HEK293 (cell line): Measurements from ENCODE around the gene TLR4.

Source experiments
- CTCF ChIA-PET: fragments of 350-600 bp; formaldehyde crosslinking; extraction: SDS; loops from one replicate; lab custom pipeline; 2021; ENCODE audit warnings: antibody characterized with exemption; lab: Yijun Ruan, JAX
- POLR2A ChIA-PET: fragments of 300-600 bp; formaldehyde crosslinking; extraction: SDS; loops from one replicate; lab custom pipeline; 2020; ENCODE audit warnings: antibody characterized with exemption, inconsistent platforms; lab: Yijun Ruan, JAX
- H3K27ac ChIP-seq: fragments of 200-500 bp; sonication (Bioruptor generic); 2 replicates; pipeline ENCODE4 v1.5.1; 2014; ENCODE audit warnings: low read depth, low read length, control low read depth, inconsistent platforms; ENCODE audit errors: extremely low read depth
- H3K36me3 ChIP-seq, 2 experiments: fragments of 200-500 bp in 1 of 2; sonication (Bioruptor generic) in 1 of 2; 1 replicate in 1 of 2; 2 replicates in 1 of 2; pipeline ENCODE4 v1.5.1; 2014 to 2017; ENCODE audit warnings: inconsistent platforms in 2 of 2, low read length in 2 of 2; ENCODE audit not compliant: control insufficient read depth in 2 of 2, insufficient read depth in 1 of 2
- H3K4me1 ChIP-seq: fragments of 200-500 bp; sonication (Bioruptor generic); 2 replicates; pipeline ENCODE4 v1.5.1; 2014; ENCODE audit warnings: mild to moderate bottlenecking, low read length, inconsistent platforms; ENCODE audit not compliant: control insufficient read depth, insufficient read depth
- H3K4me3 ChIP-seq: 2 replicates; pipeline ENCODE4 v1.5.1; 2011; ENCODE audit warnings: low read depth, mild to moderate bottlenecking, control low read depth, low read length, moderate library complexity
- H3K9me3 ChIP-seq: fragments of 200-500 bp; sonication (Bioruptor generic); 2 replicates; pipeline ENCODE4 v1.5.1; 2014; ENCODE audit warnings: low read depth, low read length, inconsistent platforms; ENCODE audit not compliant: control insufficient read depth, insufficient read depth
- BCL11A ChIP-seq: fragments of 450-650 bp; formaldehyde crosslinking; IDR thresholded peaks from 2 replicates; pipeline ENCODE4 v1.5.1; 2016; ENCODE audit warnings: low read depth, missing biosample characterization, missing genetic modification characterization
- FEZF1 ChIP-seq: fragments of 450-650 bp; formaldehyde crosslinking; IDR thresholded peaks from 2 replicates; pipeline ENCODE4 v1.5.1; 2016; ENCODE audit warnings: missing biosample characterization, missing genetic modification characterization
- GLIS1 ChIP-seq: fragments of 450-650 bp; formaldehyde crosslinking; IDR thresholded peaks from 2 replicates; pipeline ENCODE4 v1.5.1; 2016; ENCODE audit warnings: missing biosample characterization, missing genetic modification characterization
- GLIS2 ChIP-seq: fragments of 450-650 bp; formaldehyde crosslinking; IDR thresholded peaks from 2 replicates; pipeline ENCODE4 v1.5.1; 2016; ENCODE audit warnings: missing biosample characterization, missing genetic modification characterization
- HOXD13 ChIP-seq: sonication (generic); formaldehyde crosslinking; IDR thresholded peaks from 2 replicates; pipeline ENCODE4 v1.8.0; 2022; ENCODE audit warnings: missing genetic modification reagents, borderline replicate concordance
- KLF9 ChIP-seq: fragments of 450-650 bp; formaldehyde crosslinking; IDR thresholded peaks from 2 replicates; pipeline ENCODE4 v1.5.1; 2016; ENCODE audit warnings: missing biosample characterization, missing genetic modification characterization, low read depth
- MEIS1 ChIP-seq: sonication (generic); formaldehyde crosslinking; IDR thresholded peaks from 2 replicates; pipeline ENCODE4 v1.8.1; 2022; ENCODE audit warnings: missing genetic modification reagents, mild to moderate bottlenecking, borderline replicate concordance
- PRDM10 ChIP-seq: fragments of 450-650 bp; formaldehyde crosslinking; IDR thresholded peaks from 2 replicates; pipeline ENCODE4 v1.5.1; 2016; ENCODE audit warnings: missing biosample characterization, missing genetic modification characterization
- PRDM4 ChIP-seq: fragments of 450-650 bp; formaldehyde crosslinking; IDR thresholded peaks from 2 replicates; pipeline ENCODE4 v1.5.1; 2017; ENCODE audit warnings: missing biosample characterization, missing genetic modification characterization
- YY2 ChIP-seq: fragments of 450-650 bp; formaldehyde crosslinking; IDR thresholded peaks from 2 replicates; pipeline ENCODE4 v1.5.1; 2016; ENCODE audit warnings: missing biosample characterization, missing genetic modification characterization
- ZBTB10 ChIP-seq: fragments of 450-650 bp; formaldehyde crosslinking; IDR thresholded peaks from 2 replicates; pipeline ENCODE4 v1.5.1; 2016; ENCODE audit warnings: missing biosample characterization, missing genetic modification characterization
- ZBTB11 ChIP-seq: fragments of 450-650 bp; formaldehyde crosslinking; conservative IDR thresholded peaks from 2 replicates; pipeline ENCODE4 v1.5.1; 2016; ENCODE audit warnings: low read depth, missing biosample characterization, missing genetic modification characterization
- ZEB2 ChIP-seq: fragments of 450-650 bp; formaldehyde crosslinking; IDR thresholded peaks from 2 replicates; pipeline ENCODE4 v1.5.1; 2016; ENCODE audit warnings: missing biosample characterization, missing genetic modification characterization
- ZFP3 ChIP-seq: fragments of 450-650 bp; formaldehyde crosslinking; IDR thresholded peaks from 2 replicates; pipeline ENCODE4 v1.5.1; 2016; ENCODE audit warnings: low read depth, missing biosample characterization, missing genetic modification characterization
- ZNF211 ChIP-seq: fragments of 450-650 bp; formaldehyde crosslinking; IDR thresholded peaks from 2 replicates; pipeline ENCODE4 v1.5.1; 2016; ENCODE audit warnings: low read depth, missing biosample characterization, missing genetic modification characterization
- ZNF23 ChIP-seq: fragments of 450-650 bp; formaldehyde crosslinking; IDR thresholded peaks from 2 replicates; pipeline ENCODE4 v1.5.1; 2016; ENCODE audit warnings: missing biosample characterization, missing genetic modification characterization, borderline replicate concordance
- ZNF37A ChIP-seq: fragments of 450-650 bp; IDR thresholded peaks from 2 replicates; pipeline ENCODE4 v1.5.1; 2018; ENCODE audit warnings: missing biosample characterization, missing genetic modification characterization
- ZNF433 ChIP-seq: fragments of 450-650 bp; formaldehyde crosslinking; IDR thresholded peaks from 2 replicates; pipeline ENCODE4 v1.5.1; 2016; ENCODE audit warnings: missing biosample characterization, missing genetic modification characterization, low read depth
- ZNF600 ChIP-seq: fragments of 450-650 bp; formaldehyde crosslinking; IDR thresholded peaks from 2 replicates; pipeline ENCODE4 v1.5.1; 2016; ENCODE audit warnings: missing biosample characterization, missing genetic modification characterization
- ZNF610 ChIP-seq: fragments of 450-650 bp; formaldehyde crosslinking; IDR thresholded peaks from 2 replicates; pipeline ENCODE4 v1.5.1; 2016; ENCODE audit warnings: missing biosample characterization, missing genetic modification characterization, borderline replicate concordance
- ZXDB ChIP-seq: fragments of 450-650 bp; formaldehyde crosslinking; IDR thresholded peaks from 2 replicates; pipeline ENCODE4 v1.5.1; 2016; ENCODE audit warnings: missing biosample characterization, missing genetic modification characterization
- TF ChIP-seq, protein P1 (sequence below): fragments of 450-650 bp; formaldehyde crosslinking; IDR thresholded peaks from 2 replicates; pipeline ENCODE4 v1.5.1; 2016; ENCODE audit warnings: missing biosample characterization, missing genetic modification characterization

TLR4 gene

GRCh38 chr9:117709936-117710335 is 5.7 kb downstream of the TLR4 start (continued):
- TF ChIP-seq ZBTB11 (tag by site-specific recombination) (no peak), ZNF23 (tag by site-specific recombination) (no peak), ZNF610 (tag by site-specific recombination) (no peak), ZFP3 (no peak)
- TF ChIP-seq, all 188 proteins: peak for 0

DNA sequence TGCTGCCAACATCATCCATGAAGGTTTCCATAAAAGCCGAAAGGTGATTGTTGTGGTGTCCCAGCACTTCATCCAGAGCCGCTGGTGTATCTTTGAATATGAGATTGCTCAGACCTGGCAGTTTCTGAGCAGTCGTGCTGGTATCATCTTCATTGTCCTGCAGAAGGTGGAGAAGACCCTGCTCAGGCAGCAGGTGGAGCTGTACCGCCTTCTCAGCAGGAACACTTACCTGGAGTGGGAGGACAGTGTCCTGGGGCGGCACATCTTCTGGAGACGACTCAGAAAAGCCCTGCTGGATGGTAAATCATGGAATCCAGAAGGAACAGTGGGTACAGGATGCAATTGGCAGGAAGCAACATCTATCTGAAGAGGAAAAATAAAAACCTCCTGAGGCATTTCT is 10.1 kb downstream of the TLR4 start:
- H3K4me3 ChIP-seq = no peak overlapping the region
- ChIA-PET POLR2A (no interaction called here), CTCF (no interaction called here)
- no peaks in the 10 kb centered on the region for H3K4me1 ChIP-seq
- H3K27ac ChIP-seq = no peak overlapping the region
- no peaks in the 10 kb centered on the region for H3K9me3 ChIP-seq
- no peaks in the 10 kb centered on the region for H3K36me3 ChIP-seq
- TF ChIP-seq ZNF600 (no peak), GLIS1 (tag by site-specific recombination) (no peak), ZXDB (tag by site-specific recombination) (no peak), MEIS1 (CRISPR knock-in tag) (no peak), FEZF1 (tag by site-specific recombination) (no peak), HOXD13 (CRISPR knock-in tag) (no peak), PRDM4 (no peak), ZNF211 (tag by site-specific recombination) (no peak), ZBTB10 (tag by site-specific recombination) (no peak), ZEB2 (tag by site-specific recombination) (no peak), ZNF37A (no peak), YY2 (tag by site-specific recombination) (no peak), GLIS2 (tag by site-specific recombination) (no peak), KLF9 (no peak), BCL11A (tag by site-specific recombination) (no peak), PRDM10 (tag by site-specific recombination) (no peak), ZNF433 (tag by site-specific recombination) (no peak)
- TF ChIP-seq, protein P1, sequence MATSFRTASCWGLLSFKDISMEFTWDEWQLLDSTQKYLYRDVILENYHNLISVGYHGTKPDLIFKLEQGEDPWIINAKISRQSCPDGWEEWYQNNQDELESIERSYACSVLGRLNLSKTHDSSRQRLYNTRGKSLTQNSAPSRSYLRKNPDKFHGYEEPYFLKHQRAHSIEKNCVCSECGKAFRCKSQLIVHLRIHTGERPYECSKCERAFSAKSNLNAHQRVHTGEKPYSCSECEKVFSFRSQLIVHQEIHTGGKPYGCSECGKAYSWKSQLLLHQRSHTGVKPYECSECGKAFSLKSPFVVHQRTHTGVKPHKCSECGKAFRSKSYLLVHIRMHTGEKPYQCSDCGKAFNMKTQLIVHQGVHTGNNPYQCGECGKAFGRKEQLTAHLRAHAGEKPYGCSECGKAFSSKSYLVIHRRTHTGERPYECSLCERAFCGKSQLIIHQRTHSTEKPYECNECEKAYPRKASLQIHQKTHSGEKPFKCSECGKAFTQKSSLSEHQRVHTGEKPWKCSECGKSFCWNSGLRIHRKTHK (tag by site-specific recombination) = no peak
